MCF 10A (cell line): ENCODE measurements around the gene FAF1. TPM values are rescaled to one million over a fixed set of nuclear protein-coding genes. Genes with fewer than 3 reads are reported as not detected.

Experiments used
- BruUV-seq: library from RNA; stranded (reverse); fragments of 400-500 nt; replicated peaks from 2 replicates; lab custom pipeline; 2021; lab: Mats Ljungman, UMichigan
- CTCF ChIA-PET: fragments of 300-600 bp; sonication (Branson Sonifier 250); formaldehyde crosslinking; extraction: SDS; loops from one replicate; lab custom pipeline; 2021; ENCODE audit warnings: antibody characterized with exemption, inconsistent platforms; lab: Yijun Ruan, JAX
- POLR2A ChIA-PET: fragments of 300-600, 350-650 bp; sonication (Branson Sonifier 250); formaldehyde crosslinking; extraction: SDS; loops from one replicate; lab custom pipeline; 2020; ENCODE audit warnings: antibody characterized with exemption, inconsistent platforms; lab: Yijun Ruan, JAX
- DNase-seq: peaks from one replicate; pipeline ENCODE4 v3.0.0-alpha.2; 2018; ENCODE audit not compliant: unreplicated experiment
- H3K27ac Mint-ChIP-seq: one replicate; pipeline ENCODE4 v1.8.0; 2022; ENCODE audit warnings: mild to moderate bottlenecking, low read depth, mixed read lengths; ENCODE audit not compliant: unreplicated experiment
- H3K27me3 Mint-ChIP-seq: one replicate; pipeline ENCODE4 v1.8.0; 2022; ENCODE audit warnings: mixed read lengths; ENCODE audit not compliant: insufficient read depth, unreplicated experiment
- H3K36me3 Mint-ChIP-seq: one replicate; pipeline ENCODE4 v1.8.0; 2022; ENCODE audit warnings: mild to moderate bottlenecking, moderate library complexity, mixed read lengths; ENCODE audit not compliant: insufficient read depth, unreplicated experiment
- H3K4me1 Mint-ChIP-seq: one replicate; pipeline ENCODE4 v1.8.0; 2022; ENCODE audit warnings: mixed read lengths; ENCODE audit not compliant: insufficient read depth, unreplicated experiment
- H3K4me3 Mint-ChIP-seq: one replicate; pipeline ENCODE4 v1.8.0; 2022; ENCODE audit warnings: mild to moderate bottlenecking, moderate library complexity, mixed read lengths; ENCODE audit not compliant: unreplicated experiment
- H3K9me3 Mint-ChIP-seq: one replicate; pipeline ENCODE4 v1.8.0; 2022; ENCODE audit warnings: mixed read lengths; ENCODE audit not compliant: unreplicated experiment
- CTCF ChIP-seq: fragments of 200-600 bp; IDR thresholded peaks from one replicate; pipeline ENCODE4 v1.8.0; 2022; ENCODE audit warnings: antibody characterized with exemption, mild to moderate bottlenecking; ENCODE audit not compliant: unreplicated experiment
- intact Hi-C: fragments of 100-400 bp; cut with micrococcal nuclease; formaldehyde crosslinking; loops from 2 replicates; pipeline ENCODE4 v1.14.1; 2022
- total RNA-seq: library from RNA; stranded (reverse); gene quantifications from 2 replicates; pipeline ENCODE4 v1.2.3, GENCODE V29; 2022

The FAF1 gene
- total RNA-seq, 1 experiment from 2014 or later = 93.2 TPM

GRCh38 chr1:50620680-50621329 lies 339.3 kb downstream of the FAF1 start:
- TF ChIP-seq CTCF = peak; percentile 67
- peak overlapping the region; percentile 70 for H3K27ac Mint-ChIP-seq
- peaks cover 8% of the 10 kb centered on the region for H3K36me3 Mint-ChIP-seq
- ChIA-PET POLR2A (interaction anchor here (0.6 to 2.5 kb wide), 7 partner anchors 13 to 84 kb away, joined by 3 to 17 read pairs (median 4); no protein-coding TSS in a partner anchor), CTCF (interaction anchor here (0.6 to 5.8 kb wide), 34 partner anchors 9 to 1781 kb away, joined by 3 to 115 read pairs (median 5); no protein-coding TSS in a partner anchor)
- intact Hi-C loops = loop anchor here (1.0 kb wide), 3 partner anchors 83 to 568 kb away; no protein-coding TSS in a partner anchor
- peak overlapping the region; percentile 58 for H3K4me3 Mint-ChIP-seq
- H3K27me3 Mint-ChIP-seq = no peaks in the 10 kb centered on the region
- no peaks in the 10 kb centered on the region for H3K9me3 Mint-ChIP-seq
- peak; percentile 78 for DNase-seq
- BruUV-seq = no TSS peak
- H3K4me1 Mint-ChIP-seq = peaks cover 9% of the 10 kb centered on the region

- Mint-ChIP-seq H3K4me1 (peaks cover 6% of the 10 kb centered on the region), H3K36me3 (peaks cover 13% of the 10 kb centered on the region), H3K9me3 (no peaks in the 10 kb centered on the region), H3K27me3 (no peaks in the 10 kb centered on the region), H3K27ac (no peak overlapping the region), H3K4me3 (no peak overlapping the region)
- TF ChIP-seq CTCF = no peak
- ChIA-PET CTCF (interaction anchor here (0.6 to 1.6 kb wide), 5 partner anchors 9 to 1937 kb away, joined by 3 to 4 read pairs (median 4); no protein-coding TSS in a partner anchor), POLR2A (interaction anchor here (1.0 kb wide), 1 partner anchor 12 kb away, joined by 6 read pairs; no protein-coding TSS in a partner anchor)
- BruUV-seq = no TSS peak
- intact Hi-C loops = no loop called here
- no peak for DNase-seq
Observed at GRCh38 chr1:50615036-50615750, 344.9 kb downstream of the FAF1 start.

GRCh38 chr1:50611675-50612074 lies 348.4 kb downstream of the FAF1 start:
- H3K9me3 Mint-ChIP-seq = no peaks in the 10 kb centered on the region
- peaks cover 6% of the 10 kb centered on the region for H3K4me1 Mint-ChIP-seq
- ChIA-PET POLR2A (interaction anchor here (0.6 to 1.2 kb wide), 2 partner anchors 16 to 310 kb away, joined by 3 to 5 read pairs; no protein-coding TSS in a partner anchor), CTCF (interaction anchor here (0.9 to 2.8 kb wide), 6 partner anchors 8 to 242 kb away, joined by 3 to 34 read pairs (median 4); no protein-coding TSS in a partner anchor)
- DNase-seq = no peak
- no TSS peak for BruUV-seq
- intact Hi-C loops = no loop called here
- no peak overlapping the region for H3K27ac Mint-ChIP-seq
- H3K27me3 Mint-ChIP-seq = no peaks in the 10 kb centered on the region
- H3K4me3 Mint-ChIP-seq = no peak overlapping the region
- no peak for TF ChIP-seq CTCF
- H3K36me3 Mint-ChIP-seq = peaks cover 13% of the 10 kb centered on the region

GRCh38 chr1:50610563-50610962 lies 349.5 kb downstream of the FAF1 start:
- Mint-ChIP-seq H3K36me3 (peaks cover 2% of the 10 kb centered on the region), H3K27me3 (no peaks in the 10 kb centered on the region), H3K4me3 (no peak overlapping the region), H3K27ac (no peak overlapping the region), H3K4me1 (peaks cover 6% of the 10 kb centered on the region), H3K9me3 (no peaks in the 10 kb centered on the region)
- intact Hi-C loops = no loop called here
- CTCF ChIA-PET = interaction anchor here (0.6 to 5.5 kb wide), 7 partner anchors 8 to 1111 kb away, joined by 3 to 48 read pairs (median 3); no protein-coding TSS in a partner anchor
- POLR2A ChIA-PET = interaction anchor here (0.6 kb wide), 1 partner anchor 219 kb away, joined by 3 read pairs; no protein-coding TSS in a partner anchor
- BruUV-seq = no TSS peak
- DNase-seq = no peak
- TF ChIP-seq CTCF = no peak
